Right forelimb (tissue), 1 donor: ENCODE data around the gene NRXN3.

Experiments used
- DNase-seq: peaks from one replicate; pipeline ENCODE4 v3.0.0-alpha.2; 2018

The NRXN3 gene

DNA sequence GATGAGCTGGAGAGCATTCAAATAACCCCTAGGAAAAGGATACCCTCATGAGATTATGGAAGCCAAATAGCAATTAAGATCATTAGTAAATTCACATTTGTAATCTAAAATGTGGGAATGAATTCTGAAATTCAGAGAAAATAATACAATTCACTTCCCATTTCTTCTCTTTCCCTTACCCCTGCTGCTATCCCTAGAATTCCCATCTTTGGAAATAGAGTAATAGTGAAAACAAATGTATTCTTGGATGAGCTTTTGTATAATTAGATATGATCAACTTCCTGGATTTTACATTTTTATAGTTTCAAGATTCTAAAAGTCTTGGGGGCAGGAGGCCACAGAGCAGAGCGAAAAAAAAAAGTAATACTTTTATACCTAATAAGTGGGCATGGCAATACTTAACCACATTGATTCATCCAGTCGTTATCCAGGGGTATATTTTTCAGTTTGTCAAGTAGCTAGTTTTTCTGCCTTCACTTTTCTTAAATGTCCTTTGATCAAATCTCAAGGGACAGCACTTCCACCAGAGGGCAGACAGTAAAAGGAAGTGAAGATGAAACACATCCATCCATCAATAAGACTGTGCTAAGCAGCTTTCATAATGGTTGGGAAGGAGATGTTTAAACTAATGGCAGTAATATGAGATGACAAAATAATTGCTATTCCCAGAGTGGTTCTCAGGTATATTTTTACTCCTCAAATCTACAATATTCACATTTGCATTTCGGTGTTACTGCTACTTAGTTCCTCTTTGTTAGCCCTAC, 1639.9 kb downstream of the NRXN3 start:
- no peak for DNase-seq

DNA sequence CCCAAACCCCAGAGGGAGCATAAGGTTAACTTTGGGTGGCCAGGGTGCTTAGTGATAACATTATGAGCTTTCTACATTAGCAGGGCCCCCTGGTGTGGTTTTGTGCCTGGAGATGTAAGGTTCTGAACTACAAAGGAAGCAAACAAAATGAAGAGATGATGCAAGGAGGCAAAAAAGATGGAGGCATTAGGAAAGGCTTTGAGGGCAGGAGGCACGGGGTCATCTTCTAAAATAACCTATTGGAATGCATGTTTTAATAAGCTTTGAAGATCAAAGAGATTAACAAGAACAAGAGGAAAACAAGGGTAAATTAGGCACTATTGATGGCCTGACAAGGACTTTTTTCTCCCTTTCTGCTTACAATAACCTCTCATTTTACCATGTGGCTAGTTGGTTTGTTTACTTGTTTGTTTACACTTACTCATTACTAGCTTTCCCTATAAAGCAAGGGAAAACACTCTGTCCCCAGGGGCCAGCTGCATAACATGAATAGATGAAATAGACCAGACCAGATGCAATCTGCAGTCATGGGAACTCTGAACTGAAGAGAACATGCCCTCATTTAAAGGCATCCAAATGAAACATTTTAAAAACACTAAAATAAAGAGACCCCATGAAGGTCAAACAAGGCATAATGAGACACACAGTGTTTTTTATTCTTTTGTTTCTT, 1650.8 kb downstream of the NRXN3 start:
- no peak for DNase-seq

DNA sequence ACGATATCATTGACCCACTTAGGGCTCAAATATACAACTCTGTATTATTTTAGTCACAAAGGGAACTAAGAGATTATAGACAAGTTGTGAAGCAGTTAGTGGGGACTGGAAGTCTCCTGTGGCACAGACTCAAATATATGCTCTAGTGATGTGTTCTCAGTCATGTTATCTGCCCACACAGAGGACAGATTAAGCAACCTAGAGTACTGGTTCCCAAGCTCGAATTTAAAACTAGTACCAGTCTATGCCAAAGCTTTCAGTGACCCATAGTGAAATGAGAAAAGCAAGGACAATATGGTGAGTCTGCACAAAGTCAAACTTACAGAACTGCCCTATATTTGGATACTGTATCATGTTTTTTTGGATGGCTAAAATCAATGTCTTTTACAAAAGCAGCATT, 1651.9 kb downstream of the NRXN3 start:
- DNase-seq: no peak

DNA sequence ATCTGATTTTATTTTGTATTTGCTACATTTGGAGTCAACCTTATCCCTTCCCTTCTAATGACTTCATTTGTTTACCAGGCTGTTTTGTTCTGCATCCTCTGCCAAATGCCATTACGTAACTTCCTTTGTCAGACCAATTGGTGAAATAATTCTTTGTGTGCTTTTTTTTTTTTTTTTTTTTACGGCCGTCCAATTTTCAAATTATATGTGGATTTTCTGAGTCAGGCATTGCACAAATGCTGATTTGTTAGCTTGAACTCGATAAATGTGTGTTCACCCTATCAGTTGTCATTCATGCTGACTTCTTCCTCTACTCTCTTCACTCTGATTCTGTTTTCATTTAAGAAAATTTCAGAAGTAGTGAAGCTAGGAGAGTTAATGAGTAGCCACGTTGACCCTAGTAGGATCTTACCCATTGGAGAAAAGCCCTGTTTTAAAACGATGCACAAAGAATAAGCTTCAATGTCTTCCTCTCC, 1654.9 kb downstream of the NRXN3 start:
- no peak for DNase-seq

GRCh38 chr14:79826362-79826761, 1656.2 kb downstream of the NRXN3 start:
- DNase-seq: no peak

DNA sequence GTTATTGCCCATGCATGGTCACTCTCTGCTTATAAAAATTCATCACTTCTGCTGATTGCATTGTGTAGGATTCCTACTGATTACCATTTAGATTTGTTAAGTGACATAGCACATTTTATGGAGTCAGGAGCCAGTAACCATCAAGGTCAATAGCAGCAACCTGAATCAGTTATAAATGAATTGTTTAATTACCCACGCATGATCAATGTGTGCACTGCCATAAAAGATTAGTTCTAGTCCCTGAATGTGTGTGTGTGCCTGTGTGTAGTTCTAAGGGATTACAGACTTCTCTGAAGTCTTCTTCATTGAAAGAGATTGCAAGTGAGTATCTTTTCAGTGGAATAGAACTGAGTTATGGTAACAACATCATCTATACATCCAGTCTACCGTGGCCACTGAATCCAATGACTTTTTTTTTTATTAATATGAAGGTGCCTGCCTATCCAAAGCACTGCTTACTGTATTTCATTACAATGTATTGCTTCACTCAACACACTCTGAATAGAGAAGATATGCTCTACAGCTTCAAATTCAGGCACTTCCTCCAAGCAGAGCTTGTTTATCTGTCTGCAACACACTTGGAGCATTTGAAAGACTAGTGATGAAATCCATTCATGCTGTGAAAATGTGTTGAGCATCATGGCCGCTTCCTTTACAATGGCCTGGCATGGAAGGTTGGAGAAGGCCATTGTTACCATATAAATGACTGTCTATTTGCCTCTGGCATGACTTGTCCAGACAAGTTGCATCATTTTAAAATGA, 1659.4 kb downstream of the NRXN3 start:
- DNase-seq: no peak

GRCh38 chr14:79831195-79831892, 1661.2 kb downstream of the NRXN3 start:
- no peak for DNase-seq

DNA sequence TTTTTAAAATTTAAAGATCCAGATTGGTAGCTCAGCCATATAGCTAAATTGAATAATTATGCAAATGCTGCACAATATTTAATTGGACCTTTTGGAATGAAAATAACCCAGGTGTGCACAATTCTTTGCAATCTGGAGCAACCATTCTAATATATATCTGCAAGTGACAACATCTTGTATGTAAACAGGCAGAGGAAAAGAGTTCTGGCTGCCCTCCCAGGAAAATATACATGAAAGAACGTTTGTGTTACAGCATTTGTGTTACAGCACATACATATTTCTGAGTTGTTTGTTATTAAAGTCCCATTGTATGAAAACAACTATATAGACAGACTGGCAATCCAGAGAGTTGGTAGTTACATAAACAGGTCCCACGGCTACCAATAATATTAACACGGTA, 1663.6 kb downstream of the NRXN3 start:
- no peak for DNase-seq

DNA sequence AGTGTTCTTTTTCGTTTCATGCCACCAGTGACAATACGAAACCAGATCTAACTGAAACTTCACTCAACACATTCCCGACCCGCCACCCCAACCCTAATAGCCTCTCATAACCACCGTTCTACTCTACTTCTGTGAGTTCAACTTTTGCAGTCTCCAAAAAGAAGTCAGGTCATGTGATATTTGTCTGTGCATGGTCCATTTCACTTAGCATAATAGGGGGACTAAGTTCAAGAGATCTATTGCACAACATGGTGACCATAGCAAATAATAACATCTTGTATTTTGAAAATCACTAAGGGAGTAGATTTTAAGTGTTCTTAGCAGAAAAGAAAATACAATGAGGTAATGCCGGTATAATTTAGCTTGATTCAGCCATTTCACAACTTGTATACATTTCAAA, 1664.7 kb downstream of the NRXN3 start:
- no peak for DNase-seq

GRCh38 chr14:79836577-79836976, 1666.4 kb downstream of the NRXN3 start:
- no peak for DNase-seq

DNA sequence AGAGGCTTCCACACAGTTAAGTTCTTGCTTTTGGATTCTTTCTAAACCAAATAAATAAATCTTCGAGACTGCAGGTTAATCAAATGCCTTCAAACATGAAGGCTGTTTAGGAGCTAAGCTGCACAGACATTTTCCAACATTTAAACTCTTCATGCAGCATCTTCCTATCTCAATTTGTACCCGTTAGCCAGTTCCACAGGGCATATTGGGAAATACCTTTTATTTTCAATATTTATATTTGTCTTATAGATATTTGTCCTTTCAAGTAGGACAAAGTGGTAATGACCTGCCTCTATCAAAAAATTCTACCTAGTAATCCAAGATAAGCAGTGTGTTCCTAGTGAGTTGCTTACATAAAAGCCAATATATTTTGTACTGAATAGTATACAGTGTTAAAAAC, 1667.5 kb downstream of the NRXN3 start:
- no peak for DNase-seq

- DNase-seq: no peak
Measured at GRCh38 chr14:79840103-79840502, 1669.9 kb downstream of the NRXN3 start.

- DNase-seq: no peak
Measured at GRCh38 chr14:79840831-79841230, 1670.7 kb downstream of the NRXN3 start.

DNA sequence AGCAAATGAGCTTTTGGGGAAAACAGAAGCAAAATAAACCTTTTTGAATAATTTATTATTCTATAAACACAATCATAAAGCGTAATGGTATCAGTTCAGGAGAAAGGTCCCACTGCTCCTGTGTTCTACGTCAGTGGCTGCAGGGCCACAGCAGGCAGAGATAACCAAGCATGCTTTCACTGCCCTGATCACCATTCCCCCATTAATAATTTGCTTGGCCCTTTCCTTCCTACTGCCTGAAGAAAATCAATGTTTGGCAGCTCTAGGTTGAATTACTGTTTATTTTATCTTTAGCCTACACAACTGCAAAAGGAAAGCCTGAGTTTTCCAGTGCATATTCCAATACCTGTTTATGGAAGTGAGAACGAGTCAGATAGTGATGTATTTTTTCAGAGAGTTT, 1671.3 kb downstream of the NRXN3 start:
- DNase-seq: no peak

DNA sequence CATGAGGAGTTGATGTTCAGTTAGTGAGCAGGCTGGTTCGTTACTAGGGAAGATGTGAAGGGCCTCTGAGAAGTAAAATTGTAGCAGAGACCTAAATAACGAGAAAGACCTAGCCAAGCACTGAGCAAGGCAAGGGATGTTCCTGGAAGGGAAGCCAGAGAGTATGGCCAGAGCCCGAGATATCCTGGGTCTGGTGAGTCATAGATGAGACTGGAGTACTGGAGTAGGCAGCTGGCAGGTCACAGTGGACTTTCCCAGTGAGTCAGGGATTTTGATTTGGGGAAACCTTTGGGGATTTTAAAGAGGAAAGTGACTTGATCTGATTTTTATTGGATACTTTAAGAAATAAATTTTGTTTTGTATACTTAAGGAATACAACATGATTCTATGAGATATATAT, 1672.1 kb downstream of the NRXN3 start:
- no peak for DNase-seq

- no peak for DNase-seq
Measured at GRCh38 chr14:79852950-79853744, 1683.0 kb downstream of the NRXN3 start.

DNA sequence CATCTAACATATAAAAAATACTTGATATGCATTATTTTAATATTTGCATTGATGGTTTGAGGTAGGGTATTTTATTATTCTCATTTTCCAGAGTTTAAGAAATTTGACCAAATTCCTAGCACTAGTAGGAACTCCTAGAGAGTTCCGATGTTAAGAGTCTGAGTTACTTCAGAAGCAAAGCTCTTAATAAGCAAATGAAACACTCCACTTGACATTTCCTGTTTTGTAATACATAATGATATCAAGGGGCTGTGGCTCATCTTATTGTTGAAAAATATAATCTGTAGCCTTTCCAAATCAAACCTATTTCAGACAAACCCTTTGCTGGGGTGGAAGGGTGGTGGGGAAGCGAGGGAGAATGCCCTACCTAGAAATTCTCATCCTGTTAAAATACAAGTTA, 1685.6 kb downstream of the NRXN3 start:
- no peak for DNase-seq

DNA sequence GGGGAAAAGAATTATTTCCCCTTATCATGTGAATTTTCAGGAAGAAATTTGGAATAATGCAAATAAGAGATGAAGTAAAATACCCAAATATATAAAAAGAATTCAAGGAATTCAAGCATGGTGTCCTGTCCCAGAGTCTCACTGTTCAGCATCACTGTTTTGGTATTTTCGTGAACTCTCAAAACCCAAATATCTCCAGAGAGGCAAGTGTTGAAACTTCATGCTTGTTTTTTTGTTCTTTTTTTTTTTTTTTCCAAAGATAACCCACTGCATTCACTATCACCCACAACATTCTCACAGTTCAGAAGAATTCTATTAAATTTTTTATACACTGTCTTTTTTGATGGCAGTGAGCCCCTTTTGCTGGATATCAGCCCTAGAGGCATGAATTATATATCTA, 1686.2 kb downstream of the NRXN3 start:
- DNase-seq: no peak

DNA sequence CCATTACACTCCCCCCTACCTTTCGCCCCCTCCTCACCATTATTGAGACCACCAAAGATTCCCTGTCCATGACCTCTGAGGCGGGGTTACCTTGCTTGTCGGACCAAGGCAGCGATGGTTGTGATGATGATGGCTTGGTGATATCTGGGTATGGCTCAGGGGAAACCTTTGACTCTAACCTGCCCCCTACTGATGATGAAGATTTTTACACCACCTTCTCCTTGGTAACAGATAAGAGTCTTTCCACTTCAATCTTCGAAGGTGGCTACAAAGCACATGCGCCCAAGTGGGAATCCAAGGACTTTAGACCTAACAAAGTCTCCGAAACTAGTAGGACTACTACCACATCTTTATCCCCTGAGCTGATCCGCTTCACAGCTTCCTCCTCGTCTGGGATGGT, 1690.9 kb downstream of the NRXN3 start:
- no peak for DNase-seq

- DNase-seq: no peak
Measured at GRCh38 chr14:79862045-79862444, 1691.9 kb downstream of the NRXN3 start.

- no peak for DNase-seq
Measured at GRCh38 chr14:79871136-79871535, 1701.0 kb downstream of the NRXN3 start.

GRCh38 chr14:79878229-79878628, 1708.1 kb downstream of the NRXN3 start:
- DNase-seq: no peak
